ENCODE measurements around the gene TSHZ2.
"Not testable (repeated sequence)": the region's sequence is repeated elsewhere in the genome, so short reads cannot be mapped to it uniquely, and the experiment has no call there.

TSHZ2 gene

GRCh38 chr20:53515749-53516148, 543.6 kb downstream of the TSHZ2 start:
- no peak overlapping the region for H3K9ac ChIP-seq
- TF ChIP-seq CTCF (conservative IDR thresholded peaks at IDR 0.05; ENCODE audit: low read depth, low read length), result no peak

GRCh38 chr20:53517146-53517545, 545.0 kb downstream of the TSHZ2 start:
- H3K27ac ChIP-seq, result no peak overlapping the region
- H2AFZ ChIP-seq (ENCODE audit: low read depth), result no peak overlapping the region
- no peak overlapping the region for H3K4me3 ChIP-seq (IDR thresholded peaks at IDR 0.05; ENCODE audit: insufficient read depth, low read depth, low read length)
- no peaks in the 10 kb centered on the region for H4K20me1 ChIP-seq (ENCODE audit: insufficient read depth)
- no peak for TF ChIP-seq CTCF (conservative IDR thresholded peaks at IDR 0.05; ENCODE audit: low read depth, low read length)
- no peaks in the 10 kb centered on the region for H3K27me3 ChIP-seq (ENCODE audit: insufficient read depth, low read depth)
- H3K9ac ChIP-seq, result no peak overlapping the region
- H3K36me3 ChIP-seq (ENCODE audit: insufficient read depth), result no peaks in the 10 kb centered on the region
- H3K4me1 ChIP-seq (ENCODE audit: low read depth, poor library complexity, severe bottlenecking), result no peaks in the 10 kb centered on the region
- H3K79me2 ChIP-seq (ENCODE audit: insufficient read depth, low read depth), result no peaks in the 10 kb centered on the region
- no peak overlapping the region for H3K4me2 ChIP-seq

More at GRCh38 chr20:53515749-53516148, 543.6 kb downstream of the TSHZ2 start:
- H3K79me2 ChIP-seq (ENCODE audit: insufficient read depth, low read depth), result no peaks in the 10 kb centered on the region
- H3K4me3 ChIP-seq (IDR thresholded peaks at IDR 0.05; ENCODE audit: insufficient read depth, low read depth, low read length), result no peak overlapping the region
- no peak overlapping the region for H3K4me2 ChIP-seq
- no peaks in the 10 kb centered on the region for H3K4me1 ChIP-seq (ENCODE audit: low read depth, poor library complexity, severe bottlenecking)
- H3K27me3 ChIP-seq (ENCODE audit: insufficient read depth, low read depth), result no peaks in the 10 kb centered on the region
- H4K20me1 ChIP-seq (ENCODE audit: insufficient read depth), result no peaks in the 10 kb centered on the region
- H3K27ac ChIP-seq, result no peak overlapping the region
- no peak overlapping the region for H2AFZ ChIP-seq (ENCODE audit: low read depth)
- no peaks in the 10 kb centered on the region for H3K36me3 ChIP-seq (ENCODE audit: insufficient read depth)

GRCh38 chr20:53521421-53521820, 549.3 kb downstream of the TSHZ2 start:
- H3K4me1 ChIP-seq (ENCODE audit: low read depth, poor library complexity, severe bottlenecking); H3K4me3 ChIP-seq (IDR thresholded peaks at IDR 0.05; ENCODE audit: insufficient read depth, low read depth, low read length); H4K20me1 ChIP-seq (ENCODE audit: insufficient read depth); H3K4me2 ChIP-seq; H3K36me3 ChIP-seq (ENCODE audit: insufficient read depth); H3K9ac ChIP-seq; H3K79me2 ChIP-seq (ENCODE audit: insufficient read depth, low read depth); H2AFZ ChIP-seq (ENCODE audit: low read depth); H3K27ac ChIP-seq; H3K27me3 ChIP-seq (ENCODE audit: insufficient read depth, low read depth): not testable (repeated sequence)

GRCh38 chr20:53522026-53522425, 549.9 kb downstream of the TSHZ2 start:
- no peak overlapping the region for H3K4me2 ChIP-seq
- no peaks in the 10 kb centered on the region for H4K20me1 ChIP-seq (ENCODE audit: insufficient read depth)
- no peak overlapping the region for H3K27ac ChIP-seq
- no peak for TF ChIP-seq CTCF (conservative IDR thresholded peaks at IDR 0.05; ENCODE audit: low read depth, low read length)
- no peak overlapping the region for H3K9ac ChIP-seq
- H3K79me2 ChIP-seq (ENCODE audit: insufficient read depth, low read depth), result no peaks in the 10 kb centered on the region
- H3K4me1 ChIP-seq (ENCODE audit: low read depth, poor library complexity, severe bottlenecking), result no peaks in the 10 kb centered on the region
- H3K27me3 ChIP-seq (ENCODE audit: insufficient read depth, low read depth), result no peaks in the 10 kb centered on the region
- H2AFZ ChIP-seq (ENCODE audit: low read depth), result no peak overlapping the region
- no peak overlapping the region for H3K4me3 ChIP-seq (IDR thresholded peaks at IDR 0.05; ENCODE audit: insufficient read depth, low read depth, low read length)
- no peaks in the 10 kb centered on the region for H3K36me3 ChIP-seq (ENCODE audit: insufficient read depth)

- Histone ChIP-seq H3K4me3 (IDR thresholded peaks at IDR 0.05; ENCODE audit: insufficient read depth, low read depth, low read length) (no peak overlapping the region), H3K4me1 (ENCODE audit: low read depth, poor library complexity, severe bottlenecking) (no peaks in the 10 kb centered on the region), H4K20me1 (ENCODE audit: insufficient read depth) (no peaks in the 10 kb centered on the region), H3K27ac (no peak overlapping the region), H3K27me3 (ENCODE audit: insufficient read depth, low read depth) (no peaks in the 10 kb centered on the region), H3K9ac (no peak overlapping the region), H3K36me3 (ENCODE audit: insufficient read depth) (no peaks in the 10 kb centered on the region), H3K79me2 (ENCODE audit: insufficient read depth, low read depth) (no peaks in the 10 kb centered on the region), H3K4me2 (no peak overlapping the region), H2AFZ (ENCODE audit: low read depth) (no peak overlapping the region)
- no peak for TF ChIP-seq CTCF (conservative IDR thresholded peaks at IDR 0.05; ENCODE audit: low read depth, low read length)
These were observed 550.5 kb downstream of the TSHZ2 start for GRCh38 chr20:53522696-53523095.

GRCh38 chr20:53523615-53524014, 551.5 kb downstream of the TSHZ2 start:
- not testable (repeated sequence) for H4K20me1 ChIP-seq (ENCODE audit: insufficient read depth); H2AFZ ChIP-seq (ENCODE audit: low read depth); H3K27me3 ChIP-seq (ENCODE audit: insufficient read depth, low read depth); H3K27ac ChIP-seq; H3K4me1 ChIP-seq (ENCODE audit: low read depth, poor library complexity, severe bottlenecking); H3K4me2 ChIP-seq; H3K36me3 ChIP-seq (ENCODE audit: insufficient read depth); H3K4me3 ChIP-seq (IDR thresholded peaks at IDR 0.05; ENCODE audit: insufficient read depth, low read depth, low read length); H3K9ac ChIP-seq; H3K79me2 ChIP-seq (ENCODE audit: insufficient read depth, low read depth)
